HFFc6 (cell line): Measurements from ENCODE around the gene TNFRSF11A. TPM values are rescaled to one million over a fixed set of nuclear protein-coding genes. Genes with fewer than 3 reads are reported as not detected.

Experiments
- DNase-seq: peaks from one replicate; pipeline ENCODE4 v3.0.0-alpha.2; 2018
- H3K27ac Mint-ChIP-seq: 2 replicates; pipeline ENCODE4 v1.8.0; 2020; ENCODE audit warnings: mild to moderate bottlenecking, mixed read lengths
- H3K27me3 Mint-ChIP-seq: 2 replicates; pipeline ENCODE4 v1.8.0; 2021; ENCODE audit warnings: mild to moderate bottlenecking, moderate library complexity, mixed read lengths; ENCODE audit not compliant: insufficient read depth
- H3K36me3 Mint-ChIP-seq: 2 replicates; pipeline ENCODE4 v1.8.0; 2021; ENCODE audit warnings: low read depth, mixed read lengths
- H3K4me1 Mint-ChIP-seq: 2 replicates; pipeline ENCODE4 v1.8.0; 2020; ENCODE audit warnings: low read depth, mixed read lengths
- H3K4me3 Mint-ChIP-seq: 2 replicates; pipeline ENCODE4 v1.8.0; 2020; ENCODE audit warnings: mild to moderate bottlenecking, moderate library complexity, mixed read lengths
- H3K9me3 Mint-ChIP-seq: 2 replicates; pipeline ENCODE4 v1.8.0; 2020; ENCODE audit warnings: mild to moderate bottlenecking, mixed read lengths
- total RNA-seq, 6 experiments: library from RNA; stranded (reverse); fragmentation: NEBNext Ultra II Directional; extraction: Animal tissue kit (Norgen Biotek cat#: 25700); gene quantifications; 2 replicates in 1 of 6; 3 replicates in 5 of 6; pipeline ENCODE4 v1.2.3, GENCODE V29; 2021
- TF ChIP-seq, protein P1 (sequence below): fragments of 200-600 bp; sonication (generic); IDR thresholded peaks from 2 replicates; pipeline ENCODE4 v1.5.0; 2021; ENCODE audit warnings: antibody characterized with exemption, mild to moderate bottlenecking

The TNFRSF11A gene
- total RNA-seq, 6 experiments from 2014 or later: 0.05 TPM; not detected in 5

DNA sequence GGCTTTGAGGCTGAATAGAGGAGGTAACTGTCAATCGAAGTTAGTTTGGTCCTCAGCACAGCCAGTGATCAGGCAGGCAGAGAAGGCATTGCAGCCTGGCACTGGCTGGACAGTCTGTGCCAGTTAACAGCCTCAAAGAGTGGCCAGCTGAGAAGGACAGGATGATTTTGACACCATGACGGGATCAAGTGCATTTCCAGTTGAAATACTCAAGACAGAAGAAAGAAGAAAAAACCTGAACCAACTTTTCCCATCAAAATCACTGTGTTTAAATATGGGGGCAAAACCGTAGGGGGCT lies 101.0 kb downstream of the TNFRSF11A start:
- Mint-ChIP-seq H3K27ac (no peak overlapping the region), H3K36me3 (peaks cover 6% of the 10 kb centered on the region), H3K4me3 (no peak overlapping the region), H3K27me3 (peaks cover 12% of the 10 kb centered on the region), H3K4me1 (peaks cover 19% of the 10 kb centered on the region), H3K9me3 (peaks cover 6% of the 10 kb centered on the region)
- DNase-seq: no peak
- TF ChIP-seq, protein P1, sequence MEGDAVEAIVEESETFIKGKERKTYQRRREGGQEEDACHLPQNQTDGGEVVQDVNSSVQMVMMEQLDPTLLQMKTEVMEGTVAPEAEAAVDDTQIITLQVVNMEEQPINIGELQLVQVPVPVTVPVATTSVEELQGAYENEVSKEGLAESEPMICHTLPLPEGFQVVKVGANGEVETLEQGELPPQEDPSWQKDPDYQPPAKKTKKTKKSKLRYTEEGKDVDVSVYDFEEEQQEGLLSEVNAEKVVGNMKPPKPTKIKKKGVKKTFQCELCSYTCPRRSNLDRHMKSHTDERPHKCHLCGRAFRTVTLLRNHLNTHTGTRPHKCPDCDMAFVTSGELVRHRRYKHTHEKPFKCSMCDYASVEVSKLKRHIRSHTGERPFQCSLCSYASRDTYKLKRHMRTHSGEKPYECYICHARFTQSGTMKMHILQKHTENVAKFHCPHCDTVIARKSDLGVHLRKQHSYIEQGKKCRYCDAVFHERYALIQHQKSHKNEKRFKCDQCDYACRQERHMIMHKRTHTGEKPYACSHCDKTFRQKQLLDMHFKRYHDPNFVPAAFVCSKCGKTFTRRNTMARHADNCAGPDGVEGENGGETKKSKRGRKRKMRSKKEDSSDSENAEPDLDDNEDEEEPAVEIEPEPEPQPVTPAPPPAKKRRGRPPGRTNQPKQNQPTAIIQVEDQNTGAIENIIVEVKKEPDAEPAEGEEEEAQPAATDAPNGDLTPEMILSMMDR: no peak

DNA sequence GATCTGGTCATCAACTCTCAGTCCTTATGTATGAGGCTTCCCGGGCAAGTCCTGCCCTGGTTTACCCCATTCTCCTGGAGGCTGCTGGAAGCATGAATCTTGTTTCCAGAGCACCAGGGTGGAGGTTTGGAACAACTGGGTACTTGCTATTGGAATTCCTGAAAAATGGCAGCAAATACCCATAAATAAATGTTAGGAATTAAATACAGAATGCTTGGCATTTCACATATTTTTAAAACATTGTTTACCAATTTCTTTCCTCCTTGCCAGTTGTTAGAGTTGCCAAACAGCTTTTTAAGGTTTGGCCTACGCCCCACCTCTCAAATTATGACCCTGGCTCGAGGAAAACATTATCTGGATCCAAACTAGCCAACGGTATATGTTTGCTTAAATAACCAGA lies 107.1 kb downstream of the TNFRSF11A start:
- Mint-ChIP-seq H3K4me3 (no peak overlapping the region), H3K9me3 (peaks cover 6% of the 10 kb centered on the region), H3K36me3 (peaks cover 6% of the 10 kb centered on the region), H3K4me1 (peaks cover 4% of the 10 kb centered on the region), H3K27ac (no peak overlapping the region), H3K27me3 (peaks cover 33% of the 10 kb centered on the region)
- no peak for DNase-seq
- TF ChIP-seq, protein P1: no peak

DNA sequence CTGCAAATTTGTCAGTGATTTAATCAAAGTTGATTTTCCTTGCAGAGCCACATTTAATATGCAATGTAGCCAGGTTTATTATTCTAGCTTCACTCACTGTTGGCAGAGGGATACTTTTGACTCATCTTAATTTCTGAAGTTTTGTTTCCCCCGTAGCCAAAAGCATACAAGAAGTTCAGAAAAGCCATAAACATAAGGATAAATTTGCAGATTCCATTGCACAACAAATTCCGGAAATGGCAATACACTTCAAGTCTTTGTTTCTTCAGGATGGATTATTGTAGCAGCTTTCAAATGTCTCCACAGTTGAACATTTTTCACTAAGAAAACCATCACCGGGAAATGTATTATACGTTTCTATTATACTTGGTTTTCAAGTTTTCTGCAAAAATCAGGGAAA lies 109.7 kb downstream of the TNFRSF11A start:
- no peak for DNase-seq
- Mint-ChIP-seq H3K36me3 (no peaks in the 10 kb centered on the region), H3K27me3 (peaks cover 34% of the 10 kb centered on the region), H3K4me1 (peaks cover 17% of the 10 kb centered on the region), H3K9me3 (no peaks in the 10 kb centered on the region; the same call in 1 of the 2 replicates), H3K4me3 (no peak overlapping the region), H3K27ac (no peak overlapping the region)
- TF ChIP-seq, protein P1: no peak

DNA sequence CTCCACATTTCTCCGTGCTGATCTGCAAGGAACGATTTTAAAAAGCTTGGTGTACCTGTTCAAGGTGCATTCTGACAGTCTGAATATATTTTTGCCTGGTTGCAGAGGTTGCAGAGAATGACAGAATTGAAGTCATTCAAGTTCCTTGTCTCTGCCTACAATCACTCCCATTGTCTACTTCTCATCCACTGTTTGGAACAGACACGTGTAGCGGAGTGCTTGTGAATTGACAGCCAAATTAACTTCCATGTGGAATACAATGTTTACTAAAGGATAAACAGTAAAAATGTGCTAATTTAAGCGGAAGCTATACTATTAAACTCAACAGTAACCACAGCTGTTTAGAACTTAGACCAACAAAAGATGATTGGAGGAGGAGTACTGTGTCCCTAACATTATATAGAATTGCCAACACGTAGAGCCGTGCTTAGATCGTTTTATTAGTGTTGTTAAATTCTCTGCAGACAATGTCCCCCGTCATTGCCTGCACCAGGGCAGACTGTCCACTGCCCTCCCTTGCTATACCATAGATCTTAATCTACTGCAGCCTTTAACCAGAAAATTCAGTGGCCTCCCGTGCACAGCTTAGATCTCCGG lies 110.4 kb downstream of the TNFRSF11A start:
- Mint-ChIP-seq H3K36me3 (no peaks in the 10 kb centered on the region), H3K4me3 (no peak overlapping the region), H3K27me3 (peaks cover 34% of the 10 kb centered on the region), H3K9me3 (no peaks in the 10 kb centered on the region), H3K27ac (no peak overlapping the region), H3K4me1 (peaks cover 17% of the 10 kb centered on the region)
- DNase-seq: no peak
- TF ChIP-seq, protein P1: no peak

DNA sequence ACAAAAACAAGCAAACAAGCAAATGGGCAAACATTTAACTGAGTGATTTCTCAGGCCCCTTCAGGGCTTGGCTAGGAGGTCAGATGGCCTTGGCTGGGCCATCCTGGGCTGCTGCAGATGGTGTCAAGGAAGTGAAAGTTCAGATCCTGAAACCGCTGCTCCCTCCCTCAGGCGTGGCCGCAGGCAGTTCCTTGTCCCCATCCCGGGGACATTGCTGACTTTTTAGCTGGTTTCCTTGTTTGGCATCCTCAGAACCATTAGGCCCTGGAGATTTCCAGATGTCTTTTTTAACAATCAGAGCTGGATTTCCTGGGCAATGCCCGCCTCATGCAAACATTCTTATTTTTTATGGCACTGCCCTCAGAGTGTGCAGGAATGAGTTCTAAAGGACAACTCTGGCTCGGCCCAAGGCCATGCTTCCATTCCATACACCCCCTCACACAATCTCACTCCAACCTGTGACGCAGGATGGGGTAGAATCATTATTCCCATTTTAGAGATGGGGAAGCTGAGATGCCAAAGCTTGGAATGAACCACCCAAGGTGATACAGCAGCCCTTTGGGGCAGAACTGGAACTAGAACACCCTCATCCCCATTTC lies 111.6 kb downstream of the TNFRSF11A start:
- peaks cover 25% of the 10 kb centered on the region for H3K27me3 Mint-ChIP-seq
- no peak overlapping the region for H3K4me3 Mint-ChIP-seq
- no peak overlapping the region for H3K27ac Mint-ChIP-seq
- no peaks in the 10 kb centered on the region for H3K9me3 Mint-ChIP-seq
- TF ChIP-seq, protein P1: no peak
- DNase-seq: no peak
- no peaks in the 10 kb centered on the region for H3K36me3 Mint-ChIP-seq
- peaks cover 17% of the 10 kb centered on the region for H3K4me1 Mint-ChIP-seq
